T-helper 1 cell treated with Interleukin-12 subunit alpha and Interleukin-12 subunit beta and Interleukin-4 antibody, amounts not matched to agents 30 μg/mL and 1 μg/mL, for 36 hours (primary cell): Measurements from ENCODE around the gene ABHD1.

ENCODE experiments used
- H3K27ac Mint-ChIP-seq: one replicate; pipeline ENCODE4 v1.8.0; 2021; ENCODE audit warnings: mild to moderate bottlenecking, mixed read lengths
- H3K27me3 Mint-ChIP-seq: one replicate; pipeline ENCODE4 v1.8.0; 2021; ENCODE audit warnings: low read depth, mixed read lengths
- H3K36me3 Mint-ChIP-seq: one replicate; pipeline ENCODE4 v1.8.0; 2021; ENCODE audit warnings: low read depth, mixed read lengths
- H3K4me1 Mint-ChIP-seq: one replicate; pipeline ENCODE4 v1.8.0; 2021; ENCODE audit warnings: low read depth, mixed read lengths
- H3K4me3 Mint-ChIP-seq: one replicate; pipeline ENCODE4 v1.8.0; 2021; ENCODE audit warnings: mild to moderate bottlenecking, moderate library complexity, mixed read lengths
- H3K9me3 Mint-ChIP-seq: one replicate; pipeline ENCODE4 v1.8.0; 2021; ENCODE audit warnings: mixed read lengths

ABHD1 gene

DNA sequence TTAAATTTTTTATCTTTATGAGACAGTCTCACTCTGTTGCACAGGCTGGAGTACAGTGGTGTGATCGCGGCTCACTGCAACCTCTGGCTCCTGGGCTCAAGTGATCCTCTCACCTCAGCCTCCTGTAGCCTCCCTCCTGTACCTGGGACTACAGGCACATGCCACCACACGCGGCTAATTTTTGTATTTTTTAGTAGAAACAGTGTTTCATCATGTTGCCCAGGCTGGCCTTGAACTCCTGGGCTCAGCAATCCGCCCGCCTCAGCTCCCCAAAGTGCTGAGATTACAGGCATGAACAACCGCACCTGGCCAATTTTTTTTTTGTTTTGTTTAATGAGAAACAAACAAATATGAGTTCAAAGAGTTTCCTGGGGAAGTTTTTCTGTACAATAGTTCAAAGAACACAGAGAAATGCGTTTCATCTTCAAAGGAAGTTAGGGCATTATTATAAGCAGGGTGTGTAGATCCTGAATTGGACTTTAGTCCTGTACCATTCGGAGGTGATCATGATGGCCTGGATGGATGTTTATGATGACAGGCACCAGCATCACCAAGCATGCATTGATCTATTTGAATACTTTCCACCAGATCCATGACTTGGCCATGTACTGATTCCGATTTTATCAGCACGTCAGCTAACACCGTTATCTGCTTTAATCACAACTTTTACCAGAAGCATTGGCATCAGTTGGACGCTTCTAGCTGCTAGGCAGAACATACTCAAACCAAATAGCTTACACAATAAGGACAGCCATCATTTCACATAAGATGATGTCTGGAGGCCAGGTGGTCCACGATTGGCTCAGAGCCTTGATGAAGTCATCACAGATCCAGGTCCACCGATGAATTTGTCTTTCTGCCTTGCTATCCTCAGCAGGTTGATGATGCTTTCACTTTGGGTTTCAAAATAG is 54.1 kb downstream of the ABHD1 start:
- H3K4me1 Mint-ChIP-seq, result peaks cover 5% of the 10 kb centered on the region
- no peak overlapping the region for H3K27ac Mint-ChIP-seq
- no peaks in the 10 kb centered on the region for H3K9me3 Mint-ChIP-seq
- H3K4me3 Mint-ChIP-seq, result no peak overlapping the region
- H3K36me3 Mint-ChIP-seq, result no peaks in the 10 kb centered on the region
- peaks cover 30% of the 10 kb centered on the region for H3K27me3 Mint-ChIP-seq

DNA sequence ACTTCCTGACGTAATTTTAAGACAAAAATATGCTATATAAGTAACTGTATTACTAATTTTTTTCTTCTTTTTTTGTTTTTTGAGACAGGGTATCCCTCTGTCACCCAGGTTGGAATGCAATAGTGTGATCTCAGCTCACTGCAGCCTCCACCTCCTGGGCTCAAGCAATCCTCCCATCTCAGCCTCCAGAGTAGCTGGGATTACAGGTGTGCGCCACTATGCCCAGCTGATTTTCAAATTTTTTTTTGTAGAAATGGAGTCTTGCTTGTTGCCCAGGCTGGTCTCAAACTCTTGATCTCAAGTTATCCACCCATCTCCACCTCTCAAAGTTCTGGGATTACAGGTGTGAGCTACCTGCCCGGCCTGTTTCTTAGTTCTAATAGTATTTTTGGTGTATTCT is 54.9 kb downstream of the ABHD1 start:
- Mint-ChIP-seq H3K27me3 (peaks cover 30% of the 10 kb centered on the region), H3K27ac (no peak overlapping the region), H3K4me1 (peaks cover 5% of the 10 kb centered on the region), H3K4me3 (no peak overlapping the region), H3K9me3 (no peaks in the 10 kb centered on the region), H3K36me3 (no peaks in the 10 kb centered on the region)

DNA sequence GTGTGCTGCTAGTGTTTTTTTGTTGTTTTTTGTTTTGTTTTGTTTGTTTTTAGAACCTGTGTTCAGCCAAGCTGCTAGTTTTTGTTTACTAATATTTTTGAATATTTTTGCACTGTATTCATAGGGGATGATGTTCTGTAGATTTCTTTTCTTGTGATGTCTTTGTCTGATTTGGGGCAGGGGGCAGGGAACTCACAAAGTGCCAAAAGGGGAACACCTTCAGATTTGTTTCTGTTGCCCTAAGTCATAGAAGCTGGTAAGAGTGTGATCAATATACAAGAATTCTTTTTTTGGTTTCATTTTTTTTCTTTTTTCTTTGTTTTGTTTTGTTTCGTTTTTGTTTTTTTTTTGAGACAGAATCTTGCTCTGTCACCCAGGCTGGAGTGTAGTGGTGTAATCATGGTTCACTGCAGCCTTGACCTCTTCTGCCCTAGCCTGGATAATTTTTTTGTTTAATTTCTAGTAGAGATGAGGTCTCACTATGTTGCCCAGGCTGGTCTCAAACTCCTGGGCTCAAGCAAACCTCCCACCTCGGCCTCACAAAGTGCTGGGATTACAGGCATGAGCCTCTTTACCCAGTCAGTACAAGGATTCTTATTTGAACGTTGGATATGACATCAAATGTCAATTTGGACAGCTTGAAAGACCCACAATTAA is 55.9 kb downstream of the ABHD1 start:
- no peak overlapping the region for H3K4me3 Mint-ChIP-seq
- H3K27me3 Mint-ChIP-seq, result peaks cover 32% of the 10 kb centered on the region
- no peak overlapping the region for H3K27ac Mint-ChIP-seq
- peaks cover 8% of the 10 kb centered on the region for H3K4me1 Mint-ChIP-seq
- no peaks in the 10 kb centered on the region for H3K36me3 Mint-ChIP-seq
- H3K9me3 Mint-ChIP-seq, result no peaks in the 10 kb centered on the region
